ENCODE data around the gene SNX11.

DNA sequence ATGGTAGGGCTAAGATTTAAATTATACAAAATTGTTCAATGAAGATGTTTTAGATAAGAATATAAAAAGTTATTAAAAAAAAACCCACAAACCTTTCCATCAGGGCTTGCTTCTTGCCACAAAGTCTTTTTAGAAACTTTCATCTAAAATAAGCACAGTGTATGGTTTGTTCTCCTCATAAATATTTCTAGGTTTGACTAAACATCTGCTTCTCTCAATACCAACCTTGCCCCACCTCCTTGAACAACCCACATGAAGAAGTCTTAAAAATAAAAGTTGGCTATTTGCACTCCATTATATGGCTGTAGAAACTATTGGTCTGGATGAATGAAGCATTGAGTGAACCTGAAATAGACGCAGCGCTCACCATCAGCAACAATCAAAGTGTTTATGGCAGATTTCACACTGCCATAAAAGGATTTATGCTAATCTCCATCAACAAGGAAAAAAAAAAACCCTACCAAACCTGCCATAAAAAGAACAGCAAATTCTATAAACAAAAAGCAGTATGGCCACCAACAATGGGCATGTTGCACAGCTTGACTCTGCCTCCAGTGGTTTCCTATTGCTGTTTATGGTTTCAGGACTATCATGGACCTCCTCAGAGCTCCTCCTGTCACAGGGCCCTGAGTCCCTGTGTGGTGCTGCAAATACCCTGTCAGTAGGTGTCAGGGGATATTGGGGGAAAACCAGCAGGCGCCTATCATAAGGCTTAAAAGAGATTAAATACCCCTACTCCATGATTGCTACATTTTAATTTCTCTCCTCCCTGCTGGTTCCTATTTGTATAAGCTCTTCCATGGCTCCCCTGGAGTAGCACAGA, 37.6 kb downstream of the SNX11 start:
- TF ChIP-seq, protein P1, sequence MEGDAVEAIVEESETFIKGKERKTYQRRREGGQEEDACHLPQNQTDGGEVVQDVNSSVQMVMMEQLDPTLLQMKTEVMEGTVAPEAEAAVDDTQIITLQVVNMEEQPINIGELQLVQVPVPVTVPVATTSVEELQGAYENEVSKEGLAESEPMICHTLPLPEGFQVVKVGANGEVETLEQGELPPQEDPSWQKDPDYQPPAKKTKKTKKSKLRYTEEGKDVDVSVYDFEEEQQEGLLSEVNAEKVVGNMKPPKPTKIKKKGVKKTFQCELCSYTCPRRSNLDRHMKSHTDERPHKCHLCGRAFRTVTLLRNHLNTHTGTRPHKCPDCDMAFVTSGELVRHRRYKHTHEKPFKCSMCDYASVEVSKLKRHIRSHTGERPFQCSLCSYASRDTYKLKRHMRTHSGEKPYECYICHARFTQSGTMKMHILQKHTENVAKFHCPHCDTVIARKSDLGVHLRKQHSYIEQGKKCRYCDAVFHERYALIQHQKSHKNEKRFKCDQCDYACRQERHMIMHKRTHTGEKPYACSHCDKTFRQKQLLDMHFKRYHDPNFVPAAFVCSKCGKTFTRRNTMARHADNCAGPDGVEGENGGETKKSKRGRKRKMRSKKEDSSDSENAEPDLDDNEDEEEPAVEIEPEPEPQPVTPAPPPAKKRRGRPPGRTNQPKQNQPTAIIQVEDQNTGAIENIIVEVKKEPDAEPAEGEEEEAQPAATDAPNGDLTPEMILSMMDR (IDR thresholded peaks at IDR 0.05) = no peak
- TF ChIP-seq SIN3A (IDR thresholded peaks at IDR 0.05; ENCODE audit: borderline replicate concordance, insufficient read depth, low read depth, low read length) = no peak
